Left renal cortex interstitium (tissue), 4 donors: ENCODE measurements around the gene PIP5K1A. TPM values are rescaled to one million over a fixed set of nuclear protein-coding genes. Genes with fewer than 3 reads are reported as not detected.
"Not testable (repeated sequence)": the region's sequence is repeated elsewhere in the genome, so short reads cannot be mapped to it uniquely, and the experiment has no call there.

Source experiments
- DNase-seq, 4 donors: peaks; one replicate each; pipeline ENCODE4 v3.0.0-alpha.2; 2013; ENCODE audit warnings: low read depth in 4 of 4, low spot score in 2 of 4, missing footprints in 1 of 4
- polyA plus RNA-seq, 4 donors: library from polyadenylated mRNA; unstranded; fragments of 120-200 nt; gene quantifications; one replicate each; pipeline ENCODE4 v1.2.1, GENCODE V29; 2013; ENCODE audit not compliant: insufficient read length in 4 of 4

The PIP5K1A gene
- polyA plus RNA-seq, 4 donors = 51.5 to 76.7 (median 70.4) TPM

- DNase-seq = no peak
These were observed 48.4 kb downstream of the PIP5K1A start for GRCh38 chr1:151246786-151247185.

DNA sequence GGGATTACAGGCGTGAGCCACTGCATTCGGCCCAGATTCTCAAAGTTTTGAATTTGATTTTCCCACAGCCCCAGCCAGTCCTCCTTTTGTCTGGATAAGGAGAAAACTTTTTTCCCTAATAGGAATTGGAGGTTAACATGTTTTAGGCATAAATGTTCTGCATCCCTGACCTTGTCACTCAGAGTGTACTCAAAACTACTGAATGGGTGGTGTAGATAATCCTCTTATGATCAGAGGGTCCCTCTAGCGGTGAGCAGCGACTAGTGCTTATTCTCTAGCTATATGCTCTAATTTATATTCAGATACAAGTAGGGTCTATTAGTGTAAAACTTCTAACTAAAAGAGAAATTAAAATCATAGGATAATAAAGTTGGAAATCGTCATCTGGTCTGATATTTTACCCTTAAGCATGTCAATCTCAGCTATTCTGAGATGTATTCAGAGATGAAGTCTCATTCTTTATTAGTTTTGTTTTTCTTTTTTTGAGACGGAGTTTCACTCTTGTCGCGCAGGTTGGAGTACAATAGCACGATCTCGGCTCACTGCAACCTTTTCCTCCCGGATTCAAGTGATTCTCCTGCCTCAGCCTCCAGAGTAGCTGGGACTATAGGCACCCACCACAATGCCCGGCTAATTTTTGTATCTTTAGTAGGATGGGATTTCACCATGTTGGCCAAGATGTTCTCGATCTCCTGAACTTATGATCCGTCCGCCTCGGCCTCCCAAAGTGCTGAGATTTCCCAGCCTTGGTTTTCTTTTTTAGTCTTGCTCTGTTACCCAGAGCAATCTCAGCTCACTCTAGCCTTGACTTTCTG is 53.5 kb downstream of the PIP5K1A start:
- peak; percentile 9 to 47 (median 36) for DNase-seq

DNA sequence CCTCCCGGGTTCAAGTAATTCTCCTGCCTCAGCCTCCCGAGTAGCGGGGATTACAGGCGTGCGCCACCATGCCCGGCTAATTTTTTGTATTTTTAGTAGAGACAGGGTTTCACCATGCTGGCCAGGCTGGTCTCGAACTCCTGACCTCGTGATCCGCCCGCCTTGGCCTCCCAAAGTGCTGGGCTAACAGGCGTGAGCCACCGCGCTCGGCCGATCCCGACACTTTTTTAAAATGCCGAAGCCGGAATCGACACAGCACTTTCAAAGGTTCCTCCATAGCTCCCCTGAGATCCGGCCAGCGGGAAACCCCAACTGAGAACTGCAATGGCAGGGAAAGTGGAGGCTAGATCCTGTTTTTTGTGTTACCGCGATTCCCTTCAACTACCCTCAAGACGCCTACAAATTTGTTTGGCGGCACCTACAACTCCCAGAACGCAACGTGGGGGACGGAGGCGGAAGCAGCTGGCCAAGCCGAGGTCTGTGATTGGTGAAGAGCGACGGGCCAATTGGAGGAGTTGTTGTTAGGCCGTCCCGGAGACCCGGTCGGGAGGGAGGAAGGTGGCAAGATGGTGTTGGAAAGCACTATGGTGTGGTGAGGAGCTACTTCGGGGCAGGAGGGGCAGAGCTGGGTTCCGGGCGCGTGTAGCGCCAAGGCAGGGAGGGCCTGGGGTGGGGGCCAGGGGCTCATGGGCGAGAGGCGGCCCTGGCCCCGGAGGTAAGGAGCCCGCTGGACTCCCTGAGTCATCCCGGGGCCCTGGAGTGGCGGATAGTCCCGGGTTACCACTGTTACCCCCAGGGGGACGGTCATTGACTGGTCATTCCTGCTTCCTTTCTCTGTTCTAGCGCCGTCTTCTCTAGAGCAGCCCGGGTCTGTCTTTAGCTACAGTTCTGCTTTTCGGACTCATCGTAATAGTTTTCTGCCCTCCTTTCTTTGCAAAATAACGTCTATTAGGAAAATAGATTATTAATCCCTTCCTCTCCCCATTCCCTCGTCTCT is 56.2 kb downstream of the PIP5K1A start, which contains the start of gene PSMD4:
Gene PSMD4 (plus strand): TSS at position 518 of the 997 bp plus-strand sequence. CDS start 49 bp downstream, at position 567.
- peak; percentile 90 to 97 (median 96) for DNase-seq

DNA sequence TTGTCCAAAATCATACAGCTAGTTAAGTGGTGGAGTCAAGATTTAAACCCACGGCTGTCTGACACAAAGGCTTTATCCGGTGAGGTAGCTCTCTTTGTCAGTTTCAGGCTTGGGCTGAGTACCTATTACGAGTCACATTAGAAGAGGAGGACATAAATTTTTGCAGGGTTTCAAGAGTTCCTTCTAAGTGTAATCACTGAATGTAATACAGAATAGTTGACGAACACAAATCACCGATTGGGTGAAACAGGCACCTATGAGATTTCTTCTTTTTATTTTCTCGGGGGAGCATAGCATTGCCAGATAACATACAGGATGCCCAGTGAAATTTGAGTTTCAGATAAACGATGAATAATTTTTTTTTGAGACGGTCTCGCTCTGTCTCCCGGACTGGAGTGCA is 57.0 kb downstream of the PIP5K1A start:
- DNase-seq = no peak

GRCh38 chr1:151259351-151259750 is 61.0 kb downstream of the PIP5K1A start:
- no peak for DNase-seq

DNA sequence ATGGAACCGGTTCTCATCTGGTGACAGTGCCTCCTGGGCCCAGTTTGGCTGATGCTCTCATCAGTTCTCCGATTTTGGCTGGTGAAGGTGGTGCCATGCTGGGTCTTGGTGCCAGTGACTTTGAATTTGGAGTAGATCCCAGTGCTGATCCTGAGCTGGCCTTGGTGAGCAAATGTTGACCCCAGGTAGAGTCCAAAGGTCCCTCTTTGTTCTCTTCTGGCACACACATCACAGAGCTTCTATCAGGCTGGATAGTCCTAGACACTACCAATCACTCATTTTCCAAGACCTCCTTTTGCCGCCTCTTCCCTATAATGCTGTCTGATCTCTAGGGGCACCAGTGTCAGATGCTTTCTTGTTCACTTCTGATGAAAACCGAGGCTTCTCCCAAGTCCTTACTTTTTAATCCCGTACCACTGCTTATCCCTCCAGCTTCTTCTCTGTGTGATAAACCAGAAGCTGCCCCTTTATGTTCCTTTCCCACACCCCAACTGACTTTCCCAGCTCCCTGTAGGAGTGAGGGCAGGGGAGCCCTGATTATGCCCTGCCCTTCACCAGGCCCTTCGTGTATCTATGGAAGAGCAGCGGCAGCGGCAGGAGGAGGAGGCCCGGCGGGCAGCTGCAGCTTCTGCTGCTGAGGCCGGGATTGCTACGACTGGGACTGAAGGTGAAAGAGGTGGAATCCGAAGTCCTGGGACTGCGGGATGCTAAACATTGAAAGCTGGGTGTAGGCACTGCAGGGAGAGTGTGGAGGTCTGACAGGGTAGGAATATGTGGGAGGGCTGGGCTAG is 67.3 kb downstream of the PIP5K1A start:
- no peak for DNase-seq

DNA sequence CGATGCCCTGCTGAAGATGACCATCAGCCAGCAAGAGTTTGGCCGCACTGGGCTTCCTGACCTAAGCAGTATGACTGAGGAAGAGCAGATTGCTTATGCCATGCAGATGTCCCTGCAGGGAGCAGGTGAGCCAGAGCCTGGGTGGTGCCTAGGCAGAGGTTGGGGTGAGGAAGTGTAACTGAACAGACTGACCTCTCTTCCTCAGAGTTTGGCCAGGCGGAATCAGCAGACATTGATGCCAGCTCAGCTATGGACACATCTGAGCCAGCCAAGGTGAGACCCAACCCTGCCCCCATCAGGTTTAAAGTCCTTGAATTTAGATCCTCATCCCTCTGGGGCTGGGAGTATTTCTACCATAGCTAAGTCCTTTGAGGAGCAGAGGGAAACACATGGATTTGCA is 68.0 kb downstream of the PIP5K1A start:
- no peak for DNase-seq

DNA sequence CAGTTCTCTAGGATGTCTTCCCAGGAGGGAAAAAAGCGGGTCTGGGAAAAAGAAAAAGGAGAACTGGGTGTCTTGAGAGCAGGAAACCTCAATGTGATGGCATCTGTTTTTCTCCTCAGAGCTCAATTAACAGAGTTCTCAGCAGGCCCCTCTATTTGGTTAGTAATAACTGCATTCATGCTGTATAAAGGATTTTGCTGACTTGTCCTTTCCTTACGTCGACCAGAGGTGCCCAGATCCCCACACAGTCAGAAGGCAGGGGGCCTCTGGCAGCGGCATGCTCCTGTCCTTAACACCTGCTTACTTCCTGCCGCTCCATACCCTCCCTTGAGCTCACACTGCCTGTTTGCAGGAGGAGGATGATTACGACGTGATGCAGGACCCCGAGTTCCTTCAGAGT is 68.5 kb downstream of the PIP5K1A start:
- no peak for DNase-seq

- DNase-seq = no peak
These were observed 69.4 kb downstream of the PIP5K1A start for GRCh38 chr1:151267760-151268159.

DNA sequence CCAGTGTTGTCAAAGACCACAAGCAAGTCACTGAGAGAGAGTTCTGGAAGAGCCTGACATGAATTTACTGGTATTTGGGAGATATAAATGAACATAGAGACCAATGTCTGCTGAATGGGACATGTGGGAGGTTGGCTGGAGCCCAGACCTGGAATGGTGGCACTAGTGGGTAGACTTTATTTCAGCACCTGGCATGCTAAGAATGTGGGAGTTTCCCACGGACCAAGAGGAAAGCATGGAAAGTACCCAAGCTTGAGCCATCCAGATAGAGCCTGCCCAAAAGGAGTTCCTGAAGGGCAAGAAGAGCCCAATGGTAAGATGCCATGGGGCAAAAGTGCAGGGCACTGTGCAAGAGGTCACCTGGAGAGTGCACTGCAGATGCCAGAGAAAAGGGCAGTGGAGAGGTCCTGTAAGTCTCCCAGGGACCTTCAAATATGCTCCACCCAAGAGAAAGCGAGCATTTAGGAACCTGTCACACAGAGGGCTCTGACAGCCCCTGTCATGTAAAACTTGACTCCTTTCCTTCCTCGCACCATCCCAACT is 75.6 kb downstream of the PIP5K1A start:
- DNase-seq = no peak

DNA sequence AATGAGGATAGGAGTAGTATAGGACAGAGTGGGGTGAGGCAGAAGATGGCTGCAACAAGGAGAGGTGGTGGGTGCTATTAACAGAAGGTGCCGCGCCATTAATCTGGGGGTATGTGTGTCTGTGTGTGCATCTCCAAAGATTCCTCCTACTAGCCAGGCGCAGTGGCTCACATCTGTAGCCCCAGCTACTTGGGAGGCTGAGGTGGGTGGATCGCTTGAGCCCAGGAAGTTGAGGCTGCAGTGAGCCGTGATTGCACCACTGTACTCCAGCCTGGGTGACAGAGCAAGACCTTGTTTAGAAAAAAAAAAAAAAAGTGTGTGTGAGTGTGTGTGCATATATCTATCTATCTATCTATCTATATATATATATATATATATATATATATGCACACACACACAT is 77.0 kb downstream of the PIP5K1A start:
- DNase-seq = not testable (repeated sequence)

DNA sequence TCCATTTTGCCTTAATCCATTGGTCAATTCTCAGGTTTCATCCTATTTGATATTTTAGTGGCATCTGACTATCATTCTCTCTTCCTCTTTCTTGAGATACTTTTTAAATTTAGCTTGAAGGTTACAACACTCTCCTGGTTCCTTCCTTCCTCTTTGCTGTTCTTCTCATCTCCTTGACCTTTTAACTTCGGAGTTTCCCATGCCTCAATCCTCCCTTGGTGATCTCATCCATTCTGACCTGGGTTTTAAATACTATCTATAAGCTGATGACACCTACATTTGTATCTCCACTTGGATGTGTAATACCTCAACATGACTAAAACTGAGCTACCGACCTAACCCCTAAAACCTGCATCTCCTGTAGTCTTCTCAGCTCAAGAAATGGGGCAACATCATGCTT is 78.9 kb downstream of the PIP5K1A start:
- no peak for DNase-seq

- DNase-seq = peak; percentile 92 to 100 (median 94)
These were observed 83.0 kb downstream of the PIP5K1A start for GRCh38 chr1:151281225-151281968.

- peak; percentile 98 to 100 (median 99) for DNase-seq
These were observed 83.9 kb downstream of the PIP5K1A start, which contains the start of gene ZNF687 for GRCh38 chr1:151281969-151282882. TSS of gene ZNF687 (plus strand) at chr1:151282299. CDS start at chr1:151286292, 3,993 bp downstream.

DNA sequence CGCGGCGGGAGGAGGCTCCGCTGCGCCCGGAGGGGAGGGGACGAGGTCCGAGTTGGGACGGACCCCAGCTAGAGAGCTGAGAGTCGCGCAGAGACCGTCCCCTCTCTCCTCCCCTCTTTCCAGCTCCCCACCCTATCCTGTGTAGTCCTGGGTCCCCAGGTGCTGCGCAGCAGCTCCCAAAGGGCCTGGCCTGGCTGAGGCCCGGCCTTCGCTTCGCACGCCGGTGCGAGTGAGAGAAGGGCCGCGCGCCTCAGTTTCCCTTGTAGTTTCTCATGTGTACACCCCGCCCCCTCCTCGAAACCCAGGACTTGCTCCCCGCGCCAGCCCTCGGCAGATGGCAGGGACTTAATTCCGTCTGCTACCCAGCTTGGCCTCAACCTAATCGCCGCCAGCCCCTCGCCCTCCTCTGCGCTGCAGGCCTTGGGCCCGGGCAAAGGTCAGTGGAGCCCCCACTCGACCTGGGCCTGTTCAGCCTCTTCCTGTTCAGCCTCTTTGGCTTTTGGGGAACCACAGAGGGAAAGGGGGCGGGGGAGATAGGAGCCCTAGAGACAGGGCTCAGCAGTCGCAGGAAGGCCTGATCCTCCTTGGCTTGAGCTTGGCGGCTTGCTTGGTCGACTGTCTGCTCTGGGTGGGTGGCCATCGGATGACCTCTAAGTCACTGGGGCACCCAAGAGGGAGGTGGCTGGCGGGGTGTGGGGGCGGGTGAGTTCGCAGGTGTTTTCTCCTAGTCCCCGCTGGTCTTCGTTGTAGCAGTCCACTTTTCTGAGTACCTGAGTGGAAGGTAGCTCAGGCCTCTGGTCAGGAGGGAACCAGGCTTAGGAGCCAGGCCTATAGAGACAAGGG is 84.8 kb downstream of the PIP5K1A start:
- DNase-seq = peak in 3 of 4 donors; percentile 9 to 18 (median 9)

DNA sequence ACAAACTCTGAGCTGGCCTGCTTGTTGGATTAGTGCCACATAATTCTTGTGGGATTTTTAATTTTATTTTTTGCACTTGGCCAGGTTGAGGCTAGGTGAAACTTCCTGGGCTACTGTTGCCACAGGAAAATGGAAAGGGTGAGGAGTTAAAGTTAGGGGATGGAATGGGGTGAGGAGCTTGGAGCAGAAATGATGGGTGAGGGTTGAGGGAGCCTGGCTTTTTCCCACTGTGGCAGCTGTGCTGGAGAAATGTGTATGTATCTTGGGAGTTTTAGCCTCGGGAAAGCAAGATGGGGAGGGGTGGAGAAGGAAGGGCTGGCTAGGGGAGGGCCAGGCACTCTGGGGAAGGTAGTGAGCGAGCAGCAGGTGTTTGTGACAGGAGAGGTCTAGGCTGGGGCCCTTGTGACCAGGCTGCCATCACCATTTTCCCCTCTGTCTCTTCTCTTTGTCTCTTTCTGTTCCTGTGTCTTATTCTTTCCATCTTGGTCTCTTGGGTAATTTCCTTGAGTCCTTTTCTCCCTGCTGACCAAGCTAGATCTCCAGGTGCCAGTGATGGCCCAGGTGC is 85.7 kb downstream of the PIP5K1A start:
- DNase-seq = no peak
